ENCODE results near the gene LRP1. TPM values are rescaled to one million over a fixed set of nuclear protein-coding genes. Genes with fewer than 3 reads are reported as not detected.

LRP1 gene
- total RNA-seq, 2 experiments from 2014 or later, result 0.33 to 0.85 TPM

DNA sequence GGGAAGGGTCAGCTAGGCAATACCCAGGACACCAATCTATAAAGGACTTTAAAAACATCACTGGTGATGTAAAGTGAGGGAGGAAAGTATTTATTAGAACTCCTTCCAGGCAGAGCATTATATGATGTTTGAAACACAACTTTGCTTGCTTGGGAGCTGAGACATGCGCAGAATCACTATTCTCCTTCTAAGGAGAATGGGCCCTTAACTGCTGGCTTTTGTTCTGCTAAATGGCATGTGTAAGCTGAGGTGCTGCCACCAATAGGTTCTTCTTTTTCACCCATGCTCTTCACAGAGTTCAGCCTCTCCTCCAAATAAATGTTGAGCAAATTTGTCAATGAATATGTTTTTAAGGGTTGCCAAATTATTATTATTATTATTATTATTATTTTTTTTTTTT lies 118.8 kb downstream of the LRP1 start:
- CTCF ChIA-PET, result interaction anchor here (1.1 to 19.2 kb wide), 4 partner anchors 8 to 210 kb away, joined by 3 to 647 read pairs (median 74); partner anchors contain the start of genes GLI1, INHBE and NXPH4

DNA sequence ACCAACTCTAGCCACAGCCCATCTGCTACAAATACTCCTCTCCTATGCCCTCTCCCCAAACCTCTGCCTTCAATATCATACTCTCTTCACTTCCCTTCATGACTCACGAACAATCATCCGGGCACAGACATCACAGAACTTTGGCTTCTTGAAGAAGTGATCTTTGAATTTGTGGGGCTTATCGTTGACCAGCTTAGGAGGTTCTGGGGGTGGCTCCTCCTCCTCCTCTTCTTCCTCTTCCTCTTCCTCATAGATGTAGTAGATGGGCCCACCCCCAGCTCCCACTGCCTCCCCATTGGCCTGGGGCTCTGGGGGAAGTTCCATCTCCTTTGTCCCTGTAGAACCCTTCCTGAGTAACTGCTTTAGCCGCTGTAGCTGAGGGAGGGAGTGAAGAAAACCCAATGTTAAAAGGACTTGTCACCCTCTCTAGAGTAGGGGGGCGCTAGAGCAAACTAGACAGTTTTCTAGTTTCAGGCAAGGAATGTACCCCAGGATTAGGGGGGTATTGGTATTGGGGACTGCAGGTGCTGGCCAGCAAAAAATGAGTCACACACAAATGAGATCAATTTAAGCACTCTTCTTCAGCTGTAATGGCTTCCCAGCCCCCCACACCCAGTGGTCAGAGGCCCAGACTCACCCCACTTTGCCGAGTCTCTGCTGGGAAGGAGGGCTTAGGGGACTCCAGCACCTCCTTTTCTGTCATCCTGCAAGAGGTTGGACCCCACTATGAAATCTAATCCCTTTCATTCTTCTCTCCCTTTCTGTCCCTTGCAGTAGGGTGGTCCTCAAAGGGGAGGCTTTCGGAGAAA lies 120.9 kb downstream of the LRP1 start:
- DNase-seq, result no peak
- Mint-ChIP-seq H3K9me3 (ENCODE audit: low read depth) (no peaks in the 10 kb centered on the region), H3K4me1 (peaks cover 11% of the 10 kb centered on the region), H3K36me3 (peaks cover 4% of the 10 kb centered on the region), H3K4me3 (peak overlapping the region; percentile 61), H3K27me3 (no peaks in the 10 kb centered on the region), H3K27ac (peak overlapping the region; percentile 36)
- CTCF ChIA-PET, result interaction anchor here (0.5 to 19.2 kb wide), 8 partner anchors 8 to 1243 kb away, joined by 3 to 647 read pairs (median 4); partner anchors contain the start of gene NXPH4
- ATAC-seq, result peak; percentile 56

More for the DNA sequence above, 118.8 kb downstream of the LRP1 start:
- ATAC-seq (no peak), DNase-seq (no peak)
- H3K4me3 Mint-ChIP-seq, result no peak overlapping the region
- no peak overlapping the region for H3K27ac Mint-ChIP-seq
- H3K36me3 Mint-ChIP-seq, result peaks cover 4% of the 10 kb centered on the region
- H3K9me3 Mint-ChIP-seq (ENCODE audit: low read depth), result no peaks in the 10 kb centered on the region
- H3K4me1 Mint-ChIP-seq, result peaks cover 22% of the 10 kb centered on the region
- H3K27me3 Mint-ChIP-seq, result peaks cover 6% of the 10 kb centered on the region

DNA sequence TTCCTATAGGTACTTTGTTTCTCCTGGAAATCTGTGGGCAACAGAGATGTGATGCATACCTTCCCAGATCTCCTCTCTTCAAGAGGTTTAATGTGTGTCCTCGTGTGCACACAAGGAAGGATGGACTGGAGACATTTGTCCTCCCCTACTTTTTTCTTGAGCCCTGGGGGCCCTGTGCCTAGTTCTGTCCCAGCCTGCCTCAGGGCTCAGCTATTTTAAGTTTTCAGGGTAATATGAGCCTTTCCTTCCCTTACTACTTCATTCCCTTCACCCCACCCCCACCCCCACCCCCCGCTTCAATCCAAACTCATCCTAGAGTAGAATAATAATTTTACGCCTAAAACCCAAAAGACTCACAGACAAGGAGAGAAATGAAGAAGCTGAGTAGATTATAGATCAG lies 122.3 kb downstream of the LRP1 start:
- ATAC-seq, result no peak
- CTCF ChIA-PET, result interaction anchor here (1.1 to 19.2 kb wide), 6 partner anchors 9 to 202 kb away, joined by 3 to 647 read pairs (median 5); partner anchors contain the start of gene NXPH4
- Mint-ChIP-seq H3K4me1 (peaks cover 11% of the 10 kb centered on the region), H3K27ac (no peak overlapping the region), H3K36me3 (peaks cover 4% of the 10 kb centered on the region), H3K9me3 (ENCODE audit: low read depth) (no peaks in the 10 kb centered on the region), H3K27me3 (no peaks in the 10 kb centered on the region), H3K4me3 (no peak overlapping the region)
- no peak for DNase-seq

DNA sequence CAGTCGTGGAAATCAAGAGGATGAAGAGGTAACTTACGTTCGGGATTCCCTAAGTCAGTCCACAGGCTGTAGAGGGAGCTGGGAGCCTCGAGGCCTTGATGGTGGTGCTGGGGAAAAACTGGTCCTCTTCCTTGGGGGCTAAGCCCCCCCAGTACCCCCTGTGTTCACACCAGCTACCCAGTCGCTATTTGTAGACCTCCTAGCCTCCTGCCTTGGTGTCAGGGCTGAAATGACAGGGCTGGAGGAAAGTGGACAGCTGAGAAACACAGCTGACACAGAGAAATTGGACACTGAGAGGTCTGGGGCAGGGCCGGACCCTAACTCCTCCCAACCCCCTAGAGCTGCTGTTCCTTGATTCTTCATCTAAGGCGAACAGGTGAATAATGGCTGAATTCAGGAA lies 122.7 kb downstream of the LRP1 start, which contains the start of gene STAC3:
STAC3 (minus strand) TSS at position 232 of the 400 bp plus-strand sequence. CDS start 1,551 bp downstream, outside the sequence.
- no peak within 1 kb of the TSS for H3K4me3 Mint-ChIP-seq
- H3K27me3 Mint-ChIP-seq, result no peaks in the 10 kb centered on the region
- CTCF ChIA-PET, result interaction anchor here (1.1 to 19.2 kb wide), 5 partner anchors 10 to 38 kb away, joined by 3 to 647 read pairs (median 5); partner anchors contain the start of gene NXPH4
- DNase-seq, result no peak
- no peak for ATAC-seq
- no peaks in the 10 kb centered on the region for H3K9me3 Mint-ChIP-seq (ENCODE audit: low read depth)
- H3K27ac Mint-ChIP-seq, result no peak within 1 kb of the TSS
- peaks cover 11% of the 10 kb centered on the region for H3K4me1 Mint-ChIP-seq
- peaks cover 4% of the 10 kb centered on the region for H3K36me3 Mint-ChIP-seq

DNA sequence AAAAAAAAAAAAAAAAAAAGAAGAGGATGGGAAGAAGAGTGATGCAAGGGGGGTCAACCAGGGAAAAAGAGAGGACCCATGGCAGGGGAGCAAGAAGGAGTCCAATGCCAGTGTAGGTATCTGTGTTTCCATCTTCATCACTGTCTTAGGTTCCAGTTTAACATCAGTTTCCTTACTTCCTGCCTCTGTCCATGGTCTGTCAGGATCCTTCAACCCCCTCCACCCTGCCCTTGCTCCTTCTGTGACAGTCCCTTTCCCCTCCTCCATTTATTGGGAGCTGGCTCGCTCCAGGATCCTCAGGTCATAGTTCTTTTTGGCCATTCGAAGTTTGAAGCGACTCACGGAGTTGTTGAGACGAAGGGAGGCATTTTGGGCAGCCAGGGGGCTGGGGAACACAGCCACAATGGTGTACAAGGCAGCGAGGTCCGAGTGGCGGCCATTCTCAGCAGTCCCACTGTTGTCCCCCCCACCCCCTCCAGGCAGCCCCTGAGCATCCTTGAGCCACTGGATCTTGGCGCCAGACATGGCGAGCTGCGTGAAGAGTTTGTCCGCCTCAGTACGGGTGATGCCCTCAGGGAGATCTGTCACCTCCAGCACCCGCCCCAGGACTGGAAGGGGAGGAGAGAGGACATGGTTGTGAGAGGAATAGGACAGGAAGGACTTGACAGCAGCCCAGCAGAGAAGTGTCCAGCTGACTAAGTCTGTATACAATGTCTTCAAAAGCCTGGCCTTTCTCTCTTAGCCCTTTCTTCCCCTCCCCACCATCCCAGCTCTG lies 126.4 kb downstream of the LRP1 start:
- Mint-ChIP-seq H3K36me3 (peaks cover 9% of the 10 kb centered on the region), H3K27ac (no peak overlapping the region), H3K4me1 (no peaks in the 10 kb centered on the region), H3K9me3 (ENCODE audit: low read depth) (no peaks in the 10 kb centered on the region), H3K4me3 (no peak overlapping the region), H3K27me3 (no peaks in the 10 kb centered on the region)
- ATAC-seq (no peak), DNase-seq (no peak)
- CTCF ChIA-PET, result interaction anchor here (0.7 to 2.3 kb wide), 4 partner anchors 12 to 204 kb away, joined by 3 to 12 read pairs (median 4); no protein-coding TSS in a partner anchor

DNA sequence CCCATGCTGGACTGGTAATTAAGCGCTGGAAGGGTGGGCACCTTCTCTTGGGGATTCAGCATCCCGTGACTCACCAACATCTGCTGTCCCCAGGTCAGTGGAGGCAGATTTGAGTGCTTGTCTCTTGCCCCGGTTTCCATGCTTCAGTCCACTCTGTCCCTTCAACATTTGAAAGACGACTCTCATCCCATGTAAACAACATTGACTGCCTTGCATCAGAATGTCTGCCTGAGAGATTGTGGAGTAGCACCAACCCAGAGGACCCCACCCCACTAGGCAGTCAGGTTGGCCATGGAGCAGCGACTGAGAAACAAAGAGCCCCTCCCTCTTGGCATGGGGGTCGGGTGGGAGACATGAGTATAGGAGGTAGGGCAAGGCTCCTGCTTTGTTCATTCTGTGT lies 127.6 kb downstream of the LRP1 start:
- H3K27me3 Mint-ChIP-seq, result no peaks in the 10 kb centered on the region

DNA sequence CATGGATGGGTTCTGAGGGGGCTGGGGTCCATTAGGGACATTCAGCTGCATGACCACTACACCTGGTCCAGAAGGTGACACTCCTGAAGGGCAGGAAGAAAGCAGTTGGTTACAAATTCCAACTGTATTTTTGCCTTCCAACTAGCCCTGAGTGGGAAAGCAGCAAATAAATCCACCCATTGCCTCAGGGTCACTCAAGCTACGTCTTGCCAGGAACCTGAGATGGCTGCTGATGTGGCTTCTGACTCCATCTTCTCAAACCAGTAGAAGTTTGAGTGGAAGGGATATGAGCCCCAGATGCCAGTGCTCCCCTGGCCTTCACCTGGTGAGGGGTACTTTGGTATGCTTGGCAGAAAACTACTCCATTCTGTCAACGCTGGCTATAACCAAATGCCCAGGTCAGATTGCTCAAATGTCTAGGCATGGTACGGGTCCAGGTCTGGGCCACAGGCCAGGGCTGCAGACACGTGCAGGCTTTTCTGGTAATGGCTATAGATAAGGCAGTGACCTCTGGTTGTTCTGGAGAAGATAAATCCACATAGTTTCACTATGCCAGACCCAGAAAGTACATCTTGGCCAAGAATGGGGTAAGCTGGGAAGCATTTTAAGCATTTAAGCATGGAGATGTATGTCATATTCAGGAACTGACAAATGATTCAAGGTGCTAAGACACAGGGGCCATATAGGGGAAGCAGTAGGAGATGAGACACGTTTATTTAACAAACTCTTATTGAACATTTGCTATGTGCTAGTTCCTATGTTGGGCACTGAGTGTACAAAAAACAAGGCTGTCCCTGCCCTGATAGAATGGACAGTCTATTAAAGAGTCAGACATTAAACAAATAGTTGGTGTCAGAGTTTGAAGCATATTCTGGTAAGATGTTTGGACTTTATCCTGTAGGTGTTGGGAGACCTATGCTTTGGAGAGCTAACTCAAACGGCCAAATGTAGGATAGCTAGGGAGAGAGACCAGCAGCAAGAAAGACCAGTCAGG lies 131.0 kb downstream of the LRP1 start:
- CTCF ChIA-PET, result interaction anchor here (0.5 to 9.5 kb wide), 4 partner anchors 17 to 541 kb away, joined by 3 to 87 read pairs (median 32); partner anchors contain the start of genes GLI1 and INHBE
- Mint-ChIP-seq H3K9me3 (ENCODE audit: low read depth) (no peaks in the 10 kb centered on the region), H3K27ac (no peak overlapping the region), H3K36me3 (peaks cover 14% of the 10 kb centered on the region), H3K4me3 (no peak overlapping the region), H3K4me1 (peaks cover 8% of the 10 kb centered on the region), H3K27me3 (no peaks in the 10 kb centered on the region)
- ATAC-seq (no peak), DNase-seq (no peak)

More for the DNA sequence above, 127.6 kb downstream of the LRP1 start:
- Mint-ChIP-seq H3K36me3 (peaks cover 10% of the 10 kb centered on the region), H3K4me1 (no peaks in the 10 kb centered on the region), H3K27ac (no peak overlapping the region), H3K9me3 (ENCODE audit: low read depth) (no peaks in the 10 kb centered on the region), H3K4me3 (no peak overlapping the region)
- DNase-seq (no peak), ATAC-seq (no peak)
- CTCF ChIA-PET, result interaction anchor here (2.0 to 2.3 kb wide), 2 partner anchors 42 to 203 kb away, joined by 6 to 12 read pairs; no protein-coding TSS in a partner anchor

DNA sequence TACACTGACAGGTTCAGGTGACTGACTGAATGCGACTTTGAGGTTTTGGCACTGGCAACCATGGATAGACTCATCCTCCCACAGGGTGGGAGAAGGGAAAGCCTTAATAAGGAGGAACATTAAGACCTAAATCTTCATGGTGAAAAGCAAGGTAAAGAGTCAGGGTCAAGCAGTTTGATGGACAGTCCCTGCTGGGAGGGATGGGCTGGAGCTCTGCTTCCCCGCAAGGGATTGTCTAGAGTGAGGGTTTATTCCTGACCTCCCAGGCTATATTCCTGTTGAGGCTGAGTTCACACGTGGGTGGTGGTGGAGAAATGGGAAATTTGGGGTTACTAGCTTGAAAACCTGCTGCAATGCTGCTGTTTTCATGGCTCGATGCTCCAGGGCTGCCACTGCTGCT lies 132.1 kb downstream of the LRP1 start:
- H3K27ac Mint-ChIP-seq, result no peak overlapping the region

DNA sequence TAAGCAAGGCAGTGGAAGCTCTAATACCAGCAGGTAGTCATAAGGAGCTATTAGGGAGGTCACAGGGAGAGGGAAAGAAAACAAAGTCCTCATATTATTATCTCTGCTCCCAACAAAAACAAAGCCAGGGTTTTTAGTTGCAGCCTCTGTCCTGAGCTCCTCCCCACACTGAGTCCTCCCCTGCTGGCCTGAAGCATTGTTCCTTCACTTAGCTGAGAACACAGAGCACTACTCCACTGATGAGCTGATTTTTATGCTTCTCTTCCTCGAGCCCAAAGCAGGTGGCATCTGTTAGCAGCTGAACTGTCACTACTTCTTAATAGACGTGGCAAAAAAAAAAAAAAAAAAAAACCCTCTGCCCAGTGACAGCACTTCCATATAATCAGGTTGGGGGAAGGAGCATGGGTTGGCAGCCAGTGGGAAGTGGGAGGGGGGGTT lies 133.2 kb downstream of the LRP1 start:
- no peak overlapping the region for H3K4me3 Mint-ChIP-seq
- no peaks in the 10 kb centered on the region for H3K9me3 Mint-ChIP-seq (ENCODE audit: low read depth)
- ATAC-seq (no peak), DNase-seq (no peak)
- no peaks in the 10 kb centered on the region for H3K27me3 Mint-ChIP-seq
- H3K36me3 Mint-ChIP-seq, result peaks cover 12% of the 10 kb centered on the region
- CTCF ChIA-PET, result interaction anchor here (0.5 to 9.5 kb wide), 7 partner anchors 11 to 197 kb away, joined by 3 to 87 read pairs (median 5); partner anchors contain the start of genes GLI1, INHBE, SHMT2 and STAC3
- H3K4me1 Mint-ChIP-seq, result peaks cover 8% of the 10 kb centered on the region
- no peak overlapping the region for H3K27ac Mint-ChIP-seq

More for the DNA sequence above, 132.1 kb downstream of the LRP1 start:
- Mint-ChIP-seq H3K27me3 (no peaks in the 10 kb centered on the region), H3K4me1 (peaks cover 8% of the 10 kb centered on the region), H3K36me3 (peaks cover 14% of the 10 kb centered on the region), H3K9me3 (ENCODE audit: low read depth) (no peaks in the 10 kb centered on the region), H3K4me3 (no peak overlapping the region)
- DNase-seq (no peak), ATAC-seq (no peak)
- CTCF ChIA-PET, result interaction anchor here (0.5 to 9.5 kb wide), 4 partner anchors 18 to 542 kb away, joined by 3 to 87 read pairs (median 32); partner anchors contain the start of genes GLI1 and INHBE

DNA sequence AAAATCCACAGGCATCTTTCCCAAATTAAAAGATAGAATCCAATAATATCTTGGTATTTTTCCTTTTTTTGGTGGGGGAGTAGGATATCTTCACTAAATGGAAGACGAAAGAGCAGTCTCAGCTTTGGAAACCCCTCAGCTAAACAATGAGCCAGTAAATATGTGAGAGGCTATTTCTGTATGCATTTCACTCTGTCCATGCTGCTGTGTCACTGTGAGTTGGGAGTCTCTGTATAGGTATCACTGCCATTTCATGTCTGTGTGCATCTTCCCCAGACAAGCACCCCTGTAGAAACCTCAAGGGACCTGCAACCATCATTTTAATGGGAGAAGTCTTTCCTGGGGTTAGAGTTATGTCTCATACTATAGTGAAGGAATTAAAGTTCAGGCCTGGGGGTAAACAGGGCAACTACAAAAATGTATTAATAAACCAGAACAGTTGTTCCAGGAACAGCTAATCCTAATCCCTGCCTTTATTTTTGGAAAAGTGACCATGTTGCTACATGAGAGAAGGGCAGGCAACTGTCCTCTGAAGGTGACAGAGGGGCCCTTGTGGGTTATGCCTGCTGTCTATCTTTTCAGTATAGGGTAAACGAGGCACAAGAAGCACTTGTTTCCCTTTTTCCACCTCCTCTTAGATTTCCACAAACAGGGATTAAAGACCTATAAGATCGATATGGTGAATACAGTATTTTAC lies 134.0 kb downstream of the LRP1 start:
- peaks cover 8% of the 10 kb centered on the region for H3K4me1 Mint-ChIP-seq
- H3K27me3 Mint-ChIP-seq, result no peaks in the 10 kb centered on the region
- peaks cover 13% of the 10 kb centered on the region for H3K36me3 Mint-ChIP-seq
- H3K4me3 Mint-ChIP-seq, result no peak overlapping the region
- CTCF ChIA-PET, result interaction anchor here (0.9 to 9.5 kb wide), 6 partner anchors 12 to 196 kb away, joined by 3 to 87 read pairs (median 22); partner anchors contain the start of genes GLI1, INHBE, SHMT2 and STAC3
- no peaks in the 10 kb centered on the region for H3K9me3 Mint-ChIP-seq (ENCODE audit: low read depth)
- no peak for DNase-seq
- no peak overlapping the region for H3K27ac Mint-ChIP-seq
- ATAC-seq, result no peak
